Activated naive CD8-positive, alpha-beta T cell treated with anti-CD3 and anti-CD28 coated beads, Interleukin-2, amount 50 U/mL, for 16 hours (primary cell): ENCODE data around the gene SIAH1.
"Not testable (repeated sequence)": the region's sequence is repeated elsewhere in the genome, so short reads cannot be mapped to it uniquely, and the experiment has no call there.

ENCODE experiments used
- DNase-seq: peaks from one replicate; pipeline ENCODE4 v3.0.0-alpha.2; 2020; ENCODE audit warnings: low read depth, low spot score

SIAH1 gene

GRCh38 chr16:48393485-48394354, 8.5 kb upstream of the SIAH1 start:
- DNase-seq: no peak

GRCh38 chr16:48392407-48392806, 7.2 kb upstream of the SIAH1 start:
- DNase-seq: no peak

- no peak for DNase-seq
These were observed 1.5 kb upstream of the SIAH1 start for GRCh38 chr16:48386559-48387312.

GRCh38 chr16:48384520-48385252, 527 bp downstream of the SIAH1 start:
- no peak for DNase-seq

GRCh38 chr16:48383877-48384519, 1.2 kb downstream of the SIAH1 start:
- DNase-seq: no peak

- no peak for DNase-seq
These were observed 2.0 kb downstream of the SIAH1 start for GRCh38 chr16:48383009-48383876.

- no peak for DNase-seq
These were observed 3.1 kb downstream of the SIAH1 start for GRCh38 chr16:48382131-48382530.

- no peak for DNase-seq
These were observed 4.0 kb downstream of the SIAH1 start for GRCh38 chr16:48381201-48381600.

- no peak for DNase-seq
These were observed 6.4 kb downstream of the SIAH1 start for GRCh38 chr16:48378836-48379235.

- no peak for DNase-seq
These were observed 6.9 kb downstream of the SIAH1 start for GRCh38 chr16:48378276-48378675.

GRCh38 chr16:48377301-48377700, 7.9 kb downstream of the SIAH1 start:
- DNase-seq: not testable (repeated sequence)

- DNase-seq: no peak
These were observed 11.0 kb downstream of the SIAH1 start for GRCh38 chr16:48374255-48374654.

GRCh38 chr16:48373258-48374029, 11.8 kb downstream of the SIAH1 start:
- no peak for DNase-seq

- DNase-seq: no peak
These were observed 12.5 kb downstream of the SIAH1 start for GRCh38 chr16:48372744-48373143.

- DNase-seq: no peak
These were observed 13.8 kb downstream of the SIAH1 start for GRCh38 chr16:48371393-48371780.

GRCh38 chr16:48370668-48371392, 14.4 kb downstream of the SIAH1 start:
- not testable (repeated sequence) for DNase-seq

GRCh38 chr16:48370229-48370628, 15.0 kb downstream of the SIAH1 start:
- no peak for DNase-seq

GRCh38 chr16:48369765-48370164, 15.4 kb downstream of the SIAH1 start:
- no peak for DNase-seq

- DNase-seq: no peak
These were observed 17.7 kb downstream of the SIAH1 start for GRCh38 chr16:48367441-48368049.
